NCI-H526 treated with DMSO at 0.1 percent for 48 hours (cell line): Measurements from ENCODE around the gene CCL13.
"Not testable (repeated sequence)": the region's sequence is repeated elsewhere in the genome, so short reads cannot be mapped to it uniquely, and the experiment has no call there.

Experiments used
- DNase-seq: peaks from one replicate; lab custom pipeline; 2025; lab: John Stamatoyannopoulos, UW

Gene CCL13

GRCh38 chr17:34356194-34356593 is at the start of gene CCL13:
TSS of gene CCL13 (plus strand) at chr17:34356480. CDS start at chr17:34356527, 47 bp downstream.
- DNase-seq, result no peak

GRCh38 chr17:34307110-34307509 is 49.2 kb upstream of the CCL13 start:
- no peak for DNase-seq

- DNase-seq, result no peak
Measured at GRCh38 chr17:34308371-34308770, 47.9 kb upstream of the CCL13 start.

GRCh38 chr17:34311291-34311690 is 45.0 kb upstream of the CCL13 start:
- DNase-seq, result no peak

- no peak for DNase-seq
Measured at GRCh38 chr17:34312080-34312479, 44.2 kb upstream of the CCL13 start.

GRCh38 chr17:34313164-34313563 is 43.1 kb upstream of the CCL13 start:
- no peak for DNase-seq

GRCh38 chr17:34314279-34314678 is 42.0 kb upstream of the CCL13 start:
- DNase-seq, result no peak

- DNase-seq, result no peak
Measured at GRCh38 chr17:34318474-34318873, 37.8 kb upstream of the CCL13 start.

GRCh38 chr17:34319039-34319483 is 37.2 kb upstream of the CCL13 start, which contains the start of gene CCL8:
TSS of gene CCL8 (plus strand) at chr17:34319435. CDS start at chr17:34319502, 67 bp downstream.
- no peak for DNase-seq

GRCh38 chr17:34321964-34322363 is 34.3 kb upstream of the CCL13 start:
- DNase-seq, result no peak

GRCh38 chr17:34327580-34327979 is 28.7 kb upstream of the CCL13 start:
- DNase-seq, result not testable (repeated sequence)

GRCh38 chr17:34337701-34338100 is 18.6 kb upstream of the CCL13 start:
- DNase-seq, result peak; percentile 30

GRCh38 chr17:34339138-34339770 is 17.0 kb upstream of the CCL13 start:
- DNase-seq, result no peak

- no peak for DNase-seq
Measured at GRCh38 chr17:34341916-34342315, 14.4 kb upstream of the CCL13 start.

GRCh38 chr17:34347063-34347462 is 9.2 kb upstream of the CCL13 start:
- no peak for DNase-seq

- no peak for DNase-seq
Measured at GRCh38 chr17:34349751-34350150, 6.5 kb upstream of the CCL13 start.

- no peak for DNase-seq
Measured at GRCh38 chr17:34351096-34351495, 5.2 kb upstream of the CCL13 start.

GRCh38 chr17:34352191-34352590 is 4.1 kb upstream of the CCL13 start:
- no peak for DNase-seq

- no peak for DNase-seq
Measured at GRCh38 chr17:34354637-34355036, 1.6 kb upstream of the CCL13 start.

GRCh38 chr17:34357398-34357797 is 1.1 kb downstream of the CCL13 start:
- no peak for DNase-seq

- no peak for DNase-seq
Measured at GRCh38 chr17:34358631-34359030, 2.4 kb downstream of the CCL13 start.

- DNase-seq, result no peak
Measured at GRCh38 chr17:34360601-34361270, 4.5 kb downstream of the CCL13 start.

- DNase-seq, result peak; percentile 93
Measured at GRCh38 chr17:34361478-34362061, 5.3 kb downstream of the CCL13 start.
